Epidermal melanocyte (primary cell): ENCODE measurements around the gene STX16.

Experiments
- DNase-seq: peaks from one replicate; pipeline ENCODE4 v3.0.0; 2011; ENCODE audit warnings: low spot score; ENCODE audit not compliant: insufficient read length

Gene STX16

DNA sequence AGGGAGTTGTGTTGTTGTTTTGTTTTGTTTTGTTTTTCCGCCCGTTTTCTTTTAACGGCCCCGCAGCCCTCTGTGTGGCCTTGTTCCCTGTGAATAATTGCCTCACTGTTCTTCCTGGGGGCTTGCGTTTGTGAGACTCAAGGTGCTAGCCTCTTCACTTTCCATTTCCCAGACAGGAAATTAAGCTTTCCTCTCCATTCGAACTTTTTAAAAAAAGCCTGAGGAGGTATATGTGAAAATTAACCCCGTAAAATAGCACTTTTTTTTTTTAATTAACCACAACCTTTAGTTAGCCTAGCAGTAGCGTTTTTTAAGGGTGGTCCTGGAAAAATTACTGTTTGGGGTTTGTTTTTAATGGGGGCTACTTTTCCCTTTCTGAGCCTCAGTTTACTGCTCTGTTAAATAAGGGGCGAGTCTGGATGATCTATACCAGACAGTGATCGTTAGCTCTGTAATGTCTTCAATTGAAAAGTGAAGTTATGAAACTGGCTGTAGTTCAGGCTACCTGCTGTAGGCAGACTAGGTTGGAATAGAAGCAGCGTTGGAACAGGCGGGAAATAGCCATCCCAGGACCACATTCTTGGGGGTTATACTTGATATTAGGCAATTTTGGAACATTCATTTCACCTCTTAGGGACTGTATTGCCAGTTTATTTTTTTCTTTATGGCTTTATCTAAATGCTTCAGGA, 1.7 kb downstream of the STX16 start:
- no peak for DNase-seq

DNA sequence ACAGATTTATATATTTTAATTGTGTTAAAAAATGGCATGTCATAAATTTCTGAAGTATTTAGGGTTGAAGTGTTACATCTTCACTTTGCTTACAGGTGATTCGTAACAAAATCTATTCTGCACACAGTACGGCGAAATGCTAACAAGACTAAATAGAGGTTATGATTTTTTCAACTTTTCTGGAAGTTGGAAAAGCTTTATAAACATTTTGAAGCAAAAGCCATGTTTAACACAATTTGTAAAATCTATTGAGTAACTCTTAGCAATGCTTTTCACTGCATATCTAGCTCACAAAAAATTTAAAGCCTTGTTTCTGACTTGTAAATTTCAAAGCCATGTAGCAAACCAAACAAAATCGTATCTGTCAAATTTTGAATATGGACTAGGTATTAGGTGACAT, 3.3 kb downstream of the STX16 start:
- DNase-seq = no peak

DNA sequence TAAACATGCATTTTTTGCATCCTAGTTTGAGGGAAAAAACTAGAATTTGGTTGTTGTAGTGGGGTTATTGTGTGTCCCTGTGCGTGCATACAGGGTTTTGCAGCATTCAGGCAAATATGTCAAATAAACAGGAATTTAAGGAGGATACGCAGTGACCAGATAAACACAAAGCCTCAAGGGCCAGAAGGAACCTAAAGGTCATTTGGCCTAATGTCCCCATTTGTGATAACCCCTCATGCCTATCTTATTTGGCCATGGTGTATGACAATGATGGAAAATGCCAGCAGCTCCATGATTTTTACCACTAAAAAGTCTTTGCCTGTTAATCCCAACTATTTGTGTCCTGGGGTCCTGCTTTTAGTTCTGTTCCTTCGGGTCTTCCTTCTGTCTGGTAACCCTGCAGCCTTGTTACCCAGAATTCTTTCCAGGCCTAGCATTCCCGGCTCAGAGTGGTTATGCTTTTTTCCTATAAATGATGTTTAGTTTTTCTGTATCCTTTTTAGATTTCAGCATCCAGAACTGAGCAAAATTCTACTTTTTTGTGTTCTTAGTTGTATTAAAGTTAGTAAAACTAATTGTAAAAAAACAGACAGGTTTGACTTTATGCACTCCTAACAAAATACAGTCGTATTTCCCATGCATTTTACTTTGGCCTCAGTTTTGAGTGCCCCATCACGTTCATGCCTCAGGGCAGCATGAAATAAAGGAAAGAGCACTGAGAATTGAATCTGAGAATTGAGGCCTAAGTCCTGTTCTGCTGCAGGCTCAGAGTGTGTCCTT, 4.4 kb downstream of the STX16 start:
- no peak for DNase-seq

DNA sequence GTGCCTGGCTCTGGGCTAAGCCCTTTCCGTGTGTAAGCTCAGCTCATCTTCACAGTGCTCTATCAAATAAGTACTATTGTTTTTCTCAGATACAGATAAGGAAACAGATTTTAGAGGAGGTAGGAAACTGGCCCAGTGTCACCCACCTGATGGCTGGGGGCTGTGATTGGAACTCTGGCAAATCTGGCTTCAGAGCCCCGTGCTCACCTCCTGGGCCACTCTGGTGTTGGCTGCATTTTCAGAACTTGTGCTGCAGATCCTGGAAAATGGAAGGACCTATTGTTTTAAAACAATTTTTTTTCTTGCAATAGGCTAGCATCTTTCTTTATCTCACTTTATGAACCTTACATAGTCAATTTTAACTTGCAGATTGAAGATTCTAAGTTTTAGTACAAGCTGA, 5.7 kb downstream of the STX16 start:
- DNase-seq = no peak

DNA sequence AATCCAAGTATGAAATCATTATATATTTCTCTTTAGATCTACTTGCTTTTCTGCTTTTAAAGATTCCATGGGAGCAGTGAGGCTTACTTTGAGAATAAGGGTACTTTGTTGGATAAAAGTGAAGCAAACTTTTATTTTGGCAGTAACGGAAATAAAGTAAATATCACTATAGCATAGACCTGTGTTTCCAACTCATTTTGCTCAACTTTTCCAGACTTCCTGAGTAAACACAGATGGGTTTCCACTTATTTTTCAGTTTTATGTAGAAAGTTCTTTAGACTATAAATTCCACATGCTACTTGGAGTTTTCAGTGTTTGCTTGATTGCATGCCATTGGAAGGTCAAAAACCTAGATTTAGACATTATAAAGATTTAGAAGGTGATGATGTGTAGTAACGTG, 6.2 kb downstream of the STX16 start:
- no peak for DNase-seq

DNA sequence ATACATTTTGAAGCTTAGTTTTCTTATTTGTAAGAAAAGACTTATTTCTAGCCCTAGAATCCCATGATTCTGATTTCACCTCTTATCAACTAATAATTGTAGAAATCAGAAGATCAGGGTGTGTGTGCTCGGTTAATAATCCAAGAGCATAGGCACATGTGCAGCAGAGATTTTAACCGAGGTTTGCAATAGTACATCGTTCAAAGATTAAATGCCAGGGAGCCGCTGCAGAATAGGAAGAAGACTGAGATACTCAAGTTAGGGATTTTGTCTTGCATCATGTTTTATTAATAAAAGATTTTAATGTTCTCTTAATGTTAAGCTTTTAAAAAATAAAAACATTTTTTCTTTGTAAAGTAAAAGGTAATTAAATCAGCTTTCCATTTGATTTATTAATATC, 6.9 kb downstream of the STX16 start:
- DNase-seq = no peak

DNA sequence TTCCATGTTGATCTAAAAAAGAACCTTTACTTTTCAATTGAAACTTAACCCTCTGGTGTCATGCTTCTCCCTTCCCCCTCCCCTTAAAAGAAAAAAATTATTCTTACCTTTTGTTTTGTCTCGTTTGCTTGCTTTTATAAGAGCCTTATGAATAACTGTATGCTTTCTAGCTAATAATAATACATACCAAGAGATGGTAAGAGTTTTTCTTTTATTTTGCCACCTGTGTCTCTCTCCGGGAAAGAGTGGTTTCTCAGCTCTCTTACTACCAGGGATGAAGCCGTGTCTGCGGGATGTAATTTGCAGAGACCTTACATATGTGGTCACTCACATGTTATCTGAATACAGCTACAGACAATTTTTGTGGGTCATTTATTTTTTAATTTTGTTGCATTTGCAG, 7.7 kb downstream of the STX16 start:
- DNase-seq = no peak

DNA sequence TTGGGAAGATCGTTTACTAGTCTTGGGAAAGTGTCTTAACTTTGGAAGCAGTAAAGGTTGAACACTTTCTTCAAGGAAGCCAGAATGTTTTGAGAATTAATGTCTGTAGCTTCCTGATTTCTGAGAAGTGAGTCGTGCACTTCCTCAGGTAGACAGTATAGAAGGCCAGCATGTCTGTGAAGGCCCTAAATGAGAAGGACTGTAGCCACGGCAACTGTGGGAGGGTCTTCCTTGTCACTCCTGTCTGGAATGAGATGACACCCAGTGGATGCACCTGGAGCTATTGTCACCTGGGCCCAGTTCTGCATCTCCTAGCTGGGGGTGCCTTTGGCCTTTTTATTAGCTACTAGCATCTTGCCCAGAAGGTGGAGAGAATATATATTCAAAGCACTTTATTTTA, 8.8 kb downstream of the STX16 start:
- no peak for DNase-seq

DNA sequence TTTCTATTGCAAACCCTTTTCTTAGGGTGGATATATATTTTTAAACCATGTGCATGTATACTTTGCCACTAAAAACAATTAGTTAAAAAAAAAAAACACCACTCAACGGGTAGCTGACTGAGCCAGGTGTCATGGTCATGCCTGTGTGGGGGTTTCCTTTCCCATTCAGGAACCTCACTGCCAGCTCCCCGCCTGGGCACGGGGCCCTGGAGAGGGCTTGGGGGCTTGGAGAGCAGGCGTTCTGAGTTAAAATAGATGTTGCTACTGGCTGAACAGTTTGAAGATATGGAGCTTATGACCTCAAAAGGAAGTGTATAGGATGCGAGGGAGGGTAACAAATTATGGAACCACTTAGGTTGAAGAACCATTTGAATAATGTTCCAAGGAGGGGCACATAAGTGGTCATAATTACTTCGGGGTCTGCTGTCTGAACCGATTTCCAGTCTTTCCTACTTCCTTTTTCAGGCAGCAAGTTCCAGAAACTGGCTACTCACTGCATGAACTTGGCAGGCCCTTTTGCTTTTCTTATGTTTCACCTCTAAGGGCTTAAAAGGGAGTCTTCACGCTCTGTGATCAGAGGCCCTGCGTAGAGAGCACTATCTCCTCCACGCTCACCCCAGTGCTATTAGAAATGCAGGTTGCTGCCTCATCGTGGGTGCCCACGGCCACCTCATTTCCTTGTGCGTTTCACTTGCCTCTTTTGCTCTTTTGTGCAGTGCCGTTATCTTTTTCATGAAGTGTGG, 9.9 kb downstream of the STX16 start:
- no peak for DNase-seq

DNA sequence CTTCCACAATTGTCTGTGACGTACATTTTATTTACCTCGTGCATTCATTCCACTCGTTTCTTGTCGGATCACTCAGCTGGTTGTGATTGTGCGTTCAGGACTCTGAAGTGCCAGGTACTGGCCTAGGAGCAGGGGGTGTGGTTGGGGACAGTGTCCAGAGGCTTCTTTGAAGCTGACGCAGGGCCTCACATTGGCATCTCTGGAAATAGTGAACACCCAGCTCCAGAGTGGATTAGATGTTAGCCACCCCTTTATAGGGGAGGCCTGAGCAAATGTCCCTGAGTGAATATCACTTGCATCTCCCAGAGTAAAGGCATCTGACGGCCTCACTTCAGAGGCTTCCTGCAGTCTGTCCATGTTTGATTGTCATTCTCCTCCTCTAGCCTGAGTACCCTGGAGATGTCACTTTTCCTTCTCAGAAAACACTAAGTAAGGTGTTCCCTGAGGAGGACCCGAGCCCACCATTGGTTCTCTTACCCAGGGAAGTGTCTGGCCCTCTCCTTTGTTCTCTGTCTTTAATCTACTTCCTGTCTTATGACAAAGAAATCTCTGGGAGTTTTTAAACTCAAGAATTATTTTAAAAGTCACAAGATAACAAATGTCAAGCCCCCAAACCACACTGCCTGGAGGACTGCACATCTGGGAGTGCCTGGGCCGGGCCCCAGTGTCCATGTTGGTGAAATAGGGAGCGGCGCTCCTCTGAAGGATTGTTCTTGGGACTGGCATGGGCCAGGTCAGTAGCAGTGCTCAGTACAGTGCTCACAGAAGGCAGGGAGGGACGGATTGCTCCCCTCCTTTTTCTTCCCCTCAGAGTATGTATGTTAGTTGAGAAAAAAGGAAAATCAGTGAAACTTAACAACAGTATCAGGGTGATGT, 10.8 kb downstream of the STX16 start:
- no peak for DNase-seq

DNA sequence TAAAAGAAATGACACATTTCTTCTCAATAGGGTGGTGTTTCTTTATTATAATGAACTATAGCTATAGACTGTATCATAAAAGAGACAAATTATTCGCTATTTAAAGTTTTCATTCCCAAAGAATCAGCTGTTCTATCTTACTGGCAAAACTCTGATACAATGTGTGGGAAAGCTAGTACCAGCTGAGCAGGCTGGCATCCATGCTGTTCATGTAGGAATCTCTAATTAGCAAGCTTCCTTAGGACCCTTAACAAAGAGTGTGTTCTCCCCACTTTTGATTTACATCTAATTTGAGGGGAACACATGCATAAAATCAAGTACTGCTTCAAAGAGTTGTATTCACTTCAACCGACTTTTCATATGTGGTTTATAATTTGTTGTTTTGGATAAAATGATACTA, 13.2 kb downstream of the STX16 start:
- DNase-seq = no peak

DNA sequence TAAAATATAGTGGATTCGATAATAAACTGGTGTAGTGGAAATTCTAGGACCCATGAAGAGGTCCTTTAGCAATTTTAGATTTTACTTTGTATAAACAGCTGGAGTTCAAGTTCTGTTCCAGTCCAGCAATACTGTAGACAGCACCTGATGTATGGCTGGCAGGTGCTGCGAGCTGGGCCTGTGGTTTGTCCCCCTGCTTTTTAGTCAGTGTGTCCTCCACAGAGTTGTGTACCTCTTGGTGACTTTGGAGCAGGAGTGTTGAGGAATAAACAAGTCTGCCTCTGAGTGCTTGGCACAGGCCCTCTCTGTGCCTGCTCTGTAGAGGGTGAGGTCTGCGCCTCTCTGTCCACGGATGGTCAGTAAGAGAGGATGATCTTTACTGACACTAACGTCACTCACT, 13.8 kb downstream of the STX16 start:
- DNase-seq = no peak

DNA sequence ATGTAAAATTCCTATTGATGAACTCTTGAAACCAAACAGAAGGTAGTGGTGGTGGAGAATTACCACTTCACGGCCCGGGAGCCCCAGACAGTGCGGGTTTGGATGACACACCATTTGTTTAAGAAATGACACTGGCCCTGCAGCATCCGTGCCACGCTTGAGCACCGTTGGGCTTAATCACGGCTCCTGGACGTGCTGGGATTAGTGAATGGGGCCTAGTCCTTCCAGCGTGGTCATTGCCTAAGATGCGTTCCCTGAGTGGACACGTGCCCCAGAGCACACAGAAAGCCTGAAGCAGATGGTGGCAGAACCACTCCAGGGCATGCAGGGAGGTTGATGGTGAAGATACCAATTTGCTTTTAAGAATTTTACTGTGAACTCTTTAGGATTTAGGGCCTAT, 14.5 kb downstream of the STX16 start:
- DNase-seq = no peak

DNA sequence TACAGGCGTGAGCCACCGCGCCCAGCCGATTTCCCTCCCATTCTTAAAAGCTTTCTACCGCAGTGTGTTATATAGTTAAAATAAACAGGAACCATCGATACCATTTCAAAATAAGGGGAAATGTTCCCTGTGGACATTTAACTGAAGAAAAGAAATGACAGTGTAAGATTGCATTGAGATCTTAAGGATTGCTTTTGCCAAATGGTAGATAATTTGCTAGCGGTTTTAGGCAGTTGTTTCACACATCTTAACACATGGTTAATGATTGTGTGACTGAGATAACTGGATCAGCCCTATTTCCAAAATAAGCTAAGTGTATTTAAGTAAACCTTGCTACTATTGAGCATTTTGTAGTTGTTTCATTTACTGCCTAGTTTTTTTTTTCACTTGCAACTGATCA, 15.6 kb downstream of the STX16 start:
- DNase-seq = no peak

DNA sequence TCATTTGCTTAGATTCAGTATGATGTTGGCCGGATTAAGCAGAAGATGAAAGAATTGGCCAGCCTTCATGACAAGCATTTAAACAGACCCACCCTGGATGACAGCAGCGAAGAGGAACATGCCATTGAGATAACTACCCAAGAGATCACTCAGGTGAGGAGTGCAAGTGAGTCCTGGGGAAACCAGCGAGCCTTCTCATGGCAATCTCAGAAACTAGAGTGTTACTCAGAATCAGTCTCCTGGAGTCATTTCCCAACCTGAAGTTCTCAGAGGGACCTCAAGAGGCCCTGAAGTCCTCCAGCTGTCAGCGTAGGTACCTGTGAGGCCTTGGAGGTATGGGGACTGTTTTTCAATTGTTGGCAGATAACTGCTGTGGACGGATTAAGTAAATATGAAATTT, 16.9 kb downstream of the STX16 start:
- no peak for DNase-seq

DNA sequence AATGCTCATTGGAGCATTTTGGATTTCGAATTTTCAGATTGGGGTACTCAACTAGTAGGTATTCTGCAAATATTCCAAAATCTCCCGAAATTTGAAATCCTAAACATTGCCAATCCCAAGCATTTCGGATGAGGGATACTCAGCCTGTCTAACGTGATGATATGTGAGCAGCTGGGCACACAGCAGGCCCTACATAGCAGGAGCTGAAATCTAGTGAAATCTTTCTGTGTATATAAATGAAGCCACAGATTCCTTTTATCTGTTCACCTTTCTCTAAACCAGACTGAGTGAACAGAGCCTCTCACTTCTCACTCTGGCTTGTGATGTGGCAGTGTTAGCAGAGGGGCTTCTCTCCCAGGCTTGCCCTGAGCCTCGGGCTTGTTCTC, 17.8 kb downstream of the STX16 start:
- DNase-seq = no peak

DNA sequence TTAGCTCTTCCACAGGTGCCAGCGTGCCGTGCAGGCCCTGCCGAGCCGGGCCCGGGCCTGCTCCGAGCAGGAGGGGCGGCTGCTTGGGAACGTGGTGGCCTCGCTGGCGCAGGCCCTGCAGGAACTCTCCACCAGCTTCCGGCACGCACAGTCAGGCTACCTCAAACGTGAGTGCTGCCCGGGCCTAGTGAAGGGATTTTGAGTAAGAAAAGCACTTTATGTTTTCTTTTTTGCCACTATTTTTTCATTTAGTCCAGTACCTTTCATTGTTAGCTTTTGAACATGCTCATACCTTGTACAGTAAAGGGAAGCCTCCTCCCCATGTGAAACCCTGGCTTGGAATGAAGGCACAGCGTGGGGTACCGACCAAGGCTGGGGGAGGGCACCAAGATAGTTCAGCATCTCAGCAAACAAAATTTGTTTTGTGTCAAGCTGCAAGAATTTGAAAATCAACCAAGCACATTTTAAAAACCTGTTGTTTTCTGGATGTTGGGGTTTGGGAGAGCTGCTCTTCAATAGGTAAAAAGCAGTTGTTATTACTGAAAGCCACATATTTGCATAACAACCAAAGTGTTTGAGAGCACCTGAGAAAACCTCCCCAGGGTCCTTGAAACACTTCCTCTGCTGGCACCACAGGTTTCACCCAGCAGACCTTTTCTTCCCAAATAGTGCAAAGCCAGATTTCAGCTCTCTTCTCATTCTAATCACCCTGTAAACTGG, 18.4 kb downstream of the STX16 start:
- no peak for DNase-seq

DNA sequence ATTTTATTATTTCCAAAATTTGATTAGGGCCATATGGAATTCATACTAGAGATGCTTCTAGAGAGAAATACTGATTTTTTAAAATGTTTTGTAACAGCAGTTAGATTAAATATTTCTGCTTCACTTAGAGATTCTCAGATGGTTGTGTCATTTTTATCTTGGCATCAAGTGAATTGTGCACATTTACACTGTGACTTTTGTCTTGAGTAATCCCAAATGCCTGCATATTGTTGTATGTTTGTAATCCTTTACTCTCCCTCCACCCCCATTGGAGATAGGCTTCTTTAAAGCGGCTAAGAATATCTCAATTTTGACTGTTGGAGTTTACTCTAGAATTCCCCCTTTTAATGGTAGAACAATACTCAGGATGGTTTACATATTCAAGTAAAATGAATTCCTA, 19.0 kb downstream of the STX16 start:
- DNase-seq = no peak

DNA sequence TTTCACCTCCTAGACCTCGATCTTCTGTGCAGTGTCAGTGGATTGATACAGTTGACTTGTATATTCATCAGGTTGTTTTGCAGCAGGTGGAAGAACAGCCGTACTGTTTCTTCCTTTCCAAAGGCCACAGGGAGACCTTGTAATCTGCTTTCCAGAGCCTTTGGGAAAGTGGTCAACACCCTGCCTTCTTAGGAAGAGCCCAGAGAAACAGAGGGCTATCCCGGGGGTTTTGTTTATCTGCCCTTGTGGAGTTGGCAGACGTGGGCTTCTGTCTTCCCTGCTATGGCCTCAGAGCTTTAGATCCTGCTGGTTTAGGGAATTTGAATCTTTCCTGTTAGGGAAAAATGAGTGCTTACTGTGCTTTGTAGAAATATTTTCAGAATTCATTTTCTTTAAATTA, 19.6 kb downstream of the STX16 start:
- no peak for DNase-seq

DNA sequence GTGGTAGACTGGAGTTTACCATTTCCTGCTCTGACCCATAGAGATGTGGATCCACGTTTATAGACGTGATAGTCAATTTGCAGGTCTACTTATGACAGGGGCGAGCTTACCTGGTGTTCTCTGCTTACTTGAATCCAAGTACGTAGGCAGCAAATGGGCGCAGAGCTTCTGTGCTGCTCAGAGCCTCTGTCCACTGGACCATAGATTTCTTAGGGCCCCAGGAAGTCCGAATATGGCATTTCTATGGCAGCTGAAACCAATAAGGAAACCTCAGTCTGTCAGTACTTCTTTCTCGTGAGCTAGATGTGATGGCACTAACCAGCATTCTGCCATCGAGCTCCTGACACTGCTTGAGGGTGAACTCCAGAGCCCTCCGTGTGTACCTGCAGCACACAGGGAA, 22.0 kb downstream of the STX16 start:
- DNase-seq = no peak

DNA sequence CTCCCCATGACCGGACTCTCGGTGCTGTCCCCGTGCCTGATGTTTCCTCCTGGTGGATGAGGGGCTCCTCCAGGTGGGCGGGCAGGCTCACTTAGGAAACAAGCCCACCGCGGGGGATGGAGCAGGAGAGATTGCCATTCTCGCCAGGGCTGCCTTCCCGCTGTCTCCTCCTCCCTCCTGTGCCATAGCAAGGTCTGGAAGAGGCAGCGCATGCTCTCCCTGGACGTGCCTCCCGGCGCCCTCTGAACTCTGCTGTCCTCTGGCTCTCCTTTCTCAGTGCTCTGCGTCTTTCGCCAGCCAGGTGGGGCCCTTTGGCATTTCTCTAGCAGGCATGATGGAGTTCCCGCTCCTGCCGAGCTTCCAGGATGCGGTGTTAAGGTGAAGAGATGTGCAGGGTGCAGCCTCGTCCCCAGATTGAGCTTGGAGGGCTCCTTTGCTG, 24.1 kb downstream of the STX16 start:
- DNase-seq = no peak
